Neural cell (in vitro differentiated cells): Measurements from ENCODE around the gene LST1.

ENCODE experiments used
- EP300 ChIP-seq: fragments of 450-650 bp; conservative IDR thresholded peaks from 2 replicates; pipeline ENCODE4 v1.6.1; 2014; ENCODE audit warnings: antibody characterized with exemption, mild to moderate bottlenecking, moderate library complexity; ENCODE audit not compliant: poor library complexity, severe bottlenecking
- EZH2 ChIP-seq: fragments of 200-600, 300-800 bp; shearing (Covaris generic), sonication (generic); IDR thresholded peaks from 2 replicates; pipeline ENCODE4 v1.6.1; 2014; ENCODE audit warnings: antibody characterized with exemption, low read length, borderline replicate concordance, mild to moderate bottlenecking; ENCODE audit not compliant: insufficient read depth, poor library complexity, severe bottlenecking
- MXI1 ChIP-seq: fragments of 450-650 bp; conservative IDR thresholded peaks from 2 replicates; pipeline ENCODE4 v1.6.1; 2014; ENCODE audit warnings: antibody characterized with exemption, mild to moderate bottlenecking; ENCODE audit not compliant: poor library complexity, severe bottlenecking
- POLR2AphosphoS5 ChIP-seq: IDR thresholded peaks from 2 replicates; pipeline ENCODE4 v1.6.1; 2012
- RAD21 ChIP-seq: fragments of 450-650 bp; conservative IDR thresholded peaks from 2 replicates; pipeline ENCODE4 v1.6.1; 2014; ENCODE audit warnings: antibody characterized with exemption, mild to moderate bottlenecking, moderate library complexity
- TAF1 ChIP-seq: IDR thresholded peaks from 2 replicates; pipeline ENCODE4 v1.6.1; 2012; ENCODE audit warnings: low read depth
- TF ChIP-seq, protein P1 (sequence below): fragments of 450-650 bp; IDR thresholded peaks from 2 replicates; pipeline ENCODE4 v1.5.1; 2014; ENCODE audit warnings: antibody characterized with exemption, mild to moderate bottlenecking, moderate library complexity; ENCODE audit not compliant: poor library complexity, severe bottlenecking
- TF ChIP-seq, protein P2 (sequence below): IDR thresholded peaks from 2 replicates; pipeline ENCODE4 v1.6.1; 2012; ENCODE audit warnings: borderline replicate concordance

DNA sequence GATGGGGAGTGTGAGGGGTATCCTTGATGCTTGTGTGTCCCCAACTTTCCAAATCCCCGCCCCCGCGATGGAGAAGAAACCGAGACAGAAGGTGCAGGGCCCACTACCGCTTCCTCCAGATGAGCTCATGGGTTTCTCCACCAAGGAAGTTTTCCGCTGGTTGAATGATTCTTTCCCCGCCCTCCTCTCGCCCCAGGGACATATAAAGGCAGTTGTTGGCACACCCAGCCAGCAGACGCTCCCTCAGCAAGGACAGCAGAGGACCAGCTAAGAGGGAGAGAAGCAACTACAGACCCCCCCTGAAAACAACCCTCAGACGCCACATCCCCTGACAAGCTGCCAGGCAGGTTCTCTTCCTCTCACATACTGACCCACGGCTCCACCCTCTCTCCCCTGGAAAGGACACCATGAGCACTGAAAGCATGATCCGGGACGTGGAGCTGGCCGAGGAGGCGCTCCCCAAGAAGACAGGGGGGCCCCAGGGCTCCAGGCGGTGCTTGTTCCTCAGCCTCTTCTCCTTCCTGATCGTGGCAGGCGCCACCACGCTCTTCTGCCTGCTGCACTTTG lies 10.7 kb upstream of the LST1 start, which contains the start of gene TNF:
- TF ChIP-seq, protein P1, sequence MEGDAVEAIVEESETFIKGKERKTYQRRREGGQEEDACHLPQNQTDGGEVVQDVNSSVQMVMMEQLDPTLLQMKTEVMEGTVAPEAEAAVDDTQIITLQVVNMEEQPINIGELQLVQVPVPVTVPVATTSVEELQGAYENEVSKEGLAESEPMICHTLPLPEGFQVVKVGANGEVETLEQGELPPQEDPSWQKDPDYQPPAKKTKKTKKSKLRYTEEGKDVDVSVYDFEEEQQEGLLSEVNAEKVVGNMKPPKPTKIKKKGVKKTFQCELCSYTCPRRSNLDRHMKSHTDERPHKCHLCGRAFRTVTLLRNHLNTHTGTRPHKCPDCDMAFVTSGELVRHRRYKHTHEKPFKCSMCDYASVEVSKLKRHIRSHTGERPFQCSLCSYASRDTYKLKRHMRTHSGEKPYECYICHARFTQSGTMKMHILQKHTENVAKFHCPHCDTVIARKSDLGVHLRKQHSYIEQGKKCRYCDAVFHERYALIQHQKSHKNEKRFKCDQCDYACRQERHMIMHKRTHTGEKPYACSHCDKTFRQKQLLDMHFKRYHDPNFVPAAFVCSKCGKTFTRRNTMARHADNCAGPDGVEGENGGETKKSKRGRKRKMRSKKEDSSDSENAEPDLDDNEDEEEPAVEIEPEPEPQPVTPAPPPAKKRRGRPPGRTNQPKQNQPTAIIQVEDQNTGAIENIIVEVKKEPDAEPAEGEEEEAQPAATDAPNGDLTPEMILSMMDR: no peak
- no peak for TF ChIP-seq TAF1
- TF ChIP-seq, protein P2, sequence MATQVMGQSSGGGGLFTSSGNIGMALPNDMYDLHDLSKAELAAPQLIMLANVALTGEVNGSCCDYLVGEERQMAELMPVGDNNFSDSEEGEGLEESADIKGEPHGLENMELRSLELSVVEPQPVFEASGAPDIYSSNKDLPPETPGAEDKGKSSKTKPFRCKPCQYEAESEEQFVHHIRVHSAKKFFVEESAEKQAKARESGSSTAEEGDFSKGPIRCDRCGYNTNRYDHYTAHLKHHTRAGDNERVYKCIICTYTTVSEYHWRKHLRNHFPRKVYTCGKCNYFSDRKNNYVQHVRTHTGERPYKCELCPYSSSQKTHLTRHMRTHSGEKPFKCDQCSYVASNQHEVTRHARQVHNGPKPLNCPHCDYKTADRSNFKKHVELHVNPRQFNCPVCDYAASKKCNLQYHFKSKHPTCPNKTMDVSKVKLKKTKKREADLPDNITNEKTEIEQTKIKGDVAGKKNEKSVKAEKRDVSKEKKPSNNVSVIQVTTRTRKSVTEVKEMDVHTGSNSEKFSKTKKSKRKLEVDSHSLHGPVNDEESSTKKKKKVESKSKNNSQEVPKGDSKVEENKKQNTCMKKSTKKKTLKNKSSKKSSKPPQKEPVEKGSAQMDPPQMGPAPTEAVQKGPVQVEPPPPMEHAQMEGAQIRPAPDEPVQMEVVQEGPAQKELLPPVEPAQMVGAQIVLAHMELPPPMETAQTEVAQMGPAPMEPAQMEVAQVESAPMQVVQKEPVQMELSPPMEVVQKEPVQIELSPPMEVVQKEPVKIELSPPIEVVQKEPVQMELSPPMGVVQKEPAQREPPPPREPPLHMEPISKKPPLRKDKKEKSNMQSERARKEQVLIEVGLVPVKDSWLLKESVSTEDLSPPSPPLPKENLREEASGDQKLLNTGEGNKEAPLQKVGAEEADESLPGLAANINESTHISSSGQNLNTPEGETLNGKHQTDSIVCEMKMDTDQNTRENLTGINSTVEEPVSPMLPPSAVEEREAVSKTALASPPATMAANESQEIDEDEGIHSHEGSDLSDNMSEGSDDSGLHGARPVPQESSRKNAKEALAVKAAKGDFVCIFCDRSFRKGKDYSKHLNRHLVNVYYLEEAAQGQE: no peak
- no peak for TF ChIP-seq EZH2
- no peak for TF ChIP-seq EP300
- no peak for TF ChIP-seq POLR2AphosphoS5
- no peak for TF ChIP-seq RAD21
- TF ChIP-seq MXI1: no peak
